Neural cell (in vitro differentiated cells): ENCODE results near the gene SH3PXD2A. TPM values are rescaled to one million over a fixed set of nuclear protein-coding genes. Genes with fewer than 3 reads are reported as not detected.

Source experiments
- H2AFZ ChIP-seq: fragments of 200-600, 300-800 bp; sonication (generic), shearing (Covaris generic); 2 replicates; pipeline ENCODE4 v1.6.0; 2014; ENCODE audit warnings: low read depth, mild to moderate bottlenecking, antibody characterized with exemption, low read length, moderate library complexity
- H3F3A ChIP-seq: fragments of 200-600 bp; shearing (Covaris generic); 2 replicates; pipeline ENCODE4 v1.6.1; 2016; ENCODE audit warnings: mild to moderate bottlenecking, moderate library complexity, mixed read lengths, antibody characterized with exemption, low read length; ENCODE audit not compliant: insufficient read depth, poor library complexity, severe bottlenecking
- H3K27ac ChIP-seq: fragments of 200-600, 300-800 bp; sonication (generic), shearing (Covaris generic); 2 replicates; pipeline ENCODE4 v1.5.1; 2014; ENCODE audit warnings: mild to moderate bottlenecking, low read length, moderate library complexity
- H3K27me3 ChIP-seq: fragments of 300-800, 200-600 bp; sonication (generic), shearing (Covaris generic); 2 replicates; pipeline ENCODE4 v1.6.0; 2014; ENCODE audit warnings: mild to moderate bottlenecking, low read depth, low read length, moderate library complexity; ENCODE audit not compliant: insufficient read depth
- H3K36me3 ChIP-seq: fragments of 300-800, 200-600 bp; sonication (generic), shearing (Covaris generic); 2 replicates; pipeline ENCODE4 v1.5.1; 2014; ENCODE audit warnings: mild to moderate bottlenecking, antibody characterized with exemption, low read length, moderate library complexity; ENCODE audit not compliant: insufficient read depth
- H3K4me2 ChIP-seq: fragments of 300-800, 200-600 bp; sonication (generic), shearing (Covaris generic); 2 replicates; pipeline ENCODE4 v1.6.0; 2014; ENCODE audit warnings: mild to moderate bottlenecking, low read length
- H3K4me3 ChIP-seq: fragments of 300-800, 200-600 bp; sonication (generic), shearing (Covaris generic); 2 replicates; pipeline ENCODE4 v1.5.1; 2014; ENCODE audit warnings: mild to moderate bottlenecking, low read length, moderate library complexity
- H3K79me2 ChIP-seq: fragments of 200-600 bp; shearing (Covaris generic); replicated peaks from 2 replicates; pipeline ENCODE4 v1.6.0; 2014; ENCODE audit warnings: mild to moderate bottlenecking, low read length, moderate library complexity; ENCODE audit not compliant: insufficient read depth
- H3K9ac ChIP-seq: fragments of 300-800, 200-600 bp; sonication (generic), shearing (Covaris generic); 2 replicates; pipeline ENCODE4 v1.6.1; 2016; ENCODE audit warnings: mild to moderate bottlenecking, low read length, mixed read lengths
- H3K9me2 ChIP-seq: fragments of 200-600 bp; shearing (Covaris generic); 2 replicates; pipeline ENCODE4 v1.6.1; 2016; ENCODE audit warnings: mild to moderate bottlenecking, low read length, mixed read lengths; ENCODE audit not compliant: insufficient read depth
- H3K9me3 ChIP-seq: fragments of 200-600, 300-800 bp; sonication (generic), shearing (Covaris generic); 2 replicates; pipeline ENCODE4 v1.6.1; 2016; ENCODE audit warnings: mild to moderate bottlenecking, mixed run types, low read length, moderate library complexity, mixed read lengths
- H4K20me1 ChIP-seq: fragments of 200-600 bp; shearing (Covaris generic); 2 replicates; pipeline ENCODE4 v1.6.1; 2016; ENCODE audit warnings: mild to moderate bottlenecking, mixed run types; ENCODE audit not compliant: insufficient read depth
- EP300 ChIP-seq: fragments of 450-650 bp; conservative IDR thresholded peaks from 2 replicates; pipeline ENCODE4 v1.6.1; 2014; ENCODE audit warnings: antibody characterized with exemption, mild to moderate bottlenecking, moderate library complexity; ENCODE audit not compliant: poor library complexity, severe bottlenecking
- EZH2 ChIP-seq: fragments of 200-600, 300-800 bp; shearing (Covaris generic), sonication (generic); IDR thresholded peaks from 2 replicates; pipeline ENCODE4 v1.6.1; 2014; ENCODE audit warnings: antibody characterized with exemption, low read length, borderline replicate concordance, mild to moderate bottlenecking; ENCODE audit not compliant: insufficient read depth, poor library complexity, severe bottlenecking
- MXI1 ChIP-seq: fragments of 450-650 bp; conservative IDR thresholded peaks from 2 replicates; pipeline ENCODE4 v1.6.1; 2014; ENCODE audit warnings: antibody characterized with exemption, mild to moderate bottlenecking; ENCODE audit not compliant: poor library complexity, severe bottlenecking
- POLR2AphosphoS5 ChIP-seq: IDR thresholded peaks from 2 replicates; pipeline ENCODE4 v1.6.1; 2012
- RAD21 ChIP-seq: fragments of 450-650 bp; conservative IDR thresholded peaks from 2 replicates; pipeline ENCODE4 v1.6.1; 2014; ENCODE audit warnings: antibody characterized with exemption, mild to moderate bottlenecking, moderate library complexity
- SMC3 ChIP-seq: fragments of 450-650 bp; conservative IDR thresholded peaks from 2 replicates; pipeline ENCODE4 v1.6.1; 2014; ENCODE audit warnings: antibody characterized with exemption, mild to moderate bottlenecking, moderate library complexity; ENCODE audit not compliant: poor library complexity
- TAF1 ChIP-seq: IDR thresholded peaks from 2 replicates; pipeline ENCODE4 v1.6.1; 2012; ENCODE audit warnings: low read depth
- polyA plus RNA-seq: library from polyadenylated mRNA; depleted of rRNA; stranded (reverse); fragments of >200 nt; gene quantifications from 2 replicates; pipeline ENCODE4 v1.2.3, GENCODE V29; 2014
- TF ChIP-seq, protein P1 (sequence below): fragments of 450-650 bp; IDR thresholded peaks from 2 replicates; pipeline ENCODE4 v1.5.1; 2014; ENCODE audit warnings: antibody characterized with exemption, mild to moderate bottlenecking, moderate library complexity; ENCODE audit not compliant: poor library complexity, severe bottlenecking
- TF ChIP-seq, protein P2 (sequence below): IDR thresholded peaks from 2 replicates; pipeline ENCODE4 v1.6.1; 2012; ENCODE audit warnings: borderline replicate concordance

The SH3PXD2A gene
- polyA plus RNA-seq, 1 donor from 2014 or later: 5.2 TPM

DNA sequence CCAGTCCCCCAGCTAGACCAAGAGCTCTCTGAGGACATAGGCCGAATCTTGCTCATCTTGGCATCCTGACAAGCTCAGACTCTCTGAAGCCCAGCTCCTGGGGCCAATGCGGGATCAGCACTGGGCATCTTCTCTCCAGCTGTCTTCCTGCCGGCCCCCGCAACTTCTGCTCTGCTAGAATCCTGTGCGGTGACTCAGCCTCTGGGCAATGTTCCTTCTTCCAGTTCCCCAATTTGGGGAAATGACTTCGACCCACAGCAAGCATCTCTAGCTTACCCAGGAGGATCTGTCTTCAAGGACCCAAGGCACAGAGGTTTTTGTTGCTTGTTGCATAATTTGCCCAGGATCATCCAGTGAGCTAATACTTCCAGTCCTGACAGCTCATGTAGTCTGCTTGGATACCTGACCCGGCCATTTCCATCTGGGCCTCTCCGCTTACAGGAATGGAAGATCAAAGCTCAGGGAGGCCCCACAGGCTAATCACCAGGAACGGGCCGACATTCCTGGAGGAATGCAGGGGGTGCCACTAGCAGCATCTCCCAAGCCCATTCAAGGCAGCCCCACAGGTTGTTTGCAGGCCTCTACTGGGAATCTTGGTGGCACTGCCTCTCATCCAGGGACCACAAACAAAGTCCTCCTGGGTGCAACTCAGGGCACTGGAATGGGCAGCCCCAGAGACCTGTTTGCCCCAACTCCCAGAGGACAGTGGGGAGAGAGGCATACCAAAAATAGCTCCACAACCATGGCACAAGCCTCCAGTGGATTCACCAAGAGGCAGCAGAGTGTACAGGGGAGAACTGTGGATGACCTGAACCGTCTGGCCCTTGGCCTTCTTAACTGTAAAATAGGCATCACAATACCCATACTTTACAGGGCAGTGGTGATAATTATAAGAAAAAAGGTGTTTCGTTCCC is 210.0 kb downstream of the SH3PXD2A start:
- Histone ChIP-seq H3K27ac (no peak overlapping the region), H3F3A (no peaks in the 10 kb centered on the region), H3K4me2 (no peak overlapping the region), H3K9me3 (no peaks in the 10 kb centered on the region), H3K27me3 (no peaks in the 10 kb centered on the region), H3K36me3 (no peaks in the 10 kb centered on the region), H3K4me3 (no peak overlapping the region), H4K20me1 (no peaks in the 10 kb centered on the region), H2AFZ (no peak overlapping the region), H3K9ac (no peak overlapping the region), H3K79me2 (no peaks in the 10 kb centered on the region), H3K9me2 (no peaks in the 10 kb centered on the region)
- no peak for TF ChIP-seq EZH2
- no peak for TF ChIP-seq SMC3
- no peak for TF ChIP-seq TAF1
- TF ChIP-seq, protein P1, sequence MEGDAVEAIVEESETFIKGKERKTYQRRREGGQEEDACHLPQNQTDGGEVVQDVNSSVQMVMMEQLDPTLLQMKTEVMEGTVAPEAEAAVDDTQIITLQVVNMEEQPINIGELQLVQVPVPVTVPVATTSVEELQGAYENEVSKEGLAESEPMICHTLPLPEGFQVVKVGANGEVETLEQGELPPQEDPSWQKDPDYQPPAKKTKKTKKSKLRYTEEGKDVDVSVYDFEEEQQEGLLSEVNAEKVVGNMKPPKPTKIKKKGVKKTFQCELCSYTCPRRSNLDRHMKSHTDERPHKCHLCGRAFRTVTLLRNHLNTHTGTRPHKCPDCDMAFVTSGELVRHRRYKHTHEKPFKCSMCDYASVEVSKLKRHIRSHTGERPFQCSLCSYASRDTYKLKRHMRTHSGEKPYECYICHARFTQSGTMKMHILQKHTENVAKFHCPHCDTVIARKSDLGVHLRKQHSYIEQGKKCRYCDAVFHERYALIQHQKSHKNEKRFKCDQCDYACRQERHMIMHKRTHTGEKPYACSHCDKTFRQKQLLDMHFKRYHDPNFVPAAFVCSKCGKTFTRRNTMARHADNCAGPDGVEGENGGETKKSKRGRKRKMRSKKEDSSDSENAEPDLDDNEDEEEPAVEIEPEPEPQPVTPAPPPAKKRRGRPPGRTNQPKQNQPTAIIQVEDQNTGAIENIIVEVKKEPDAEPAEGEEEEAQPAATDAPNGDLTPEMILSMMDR: no peak
- no peak for TF ChIP-seq MXI1

- Histone ChIP-seq H3K9ac (no peak overlapping the region), H3K27me3 (no peaks in the 10 kb centered on the region), H3K9me3 (no peaks in the 10 kb centered on the region), H3K36me3 (no peaks in the 10 kb centered on the region), H3K79me2 (no peaks in the 10 kb centered on the region), H3K27ac (no peak overlapping the region), H4K20me1 (no peaks in the 10 kb centered on the region), H3F3A (no peaks in the 10 kb centered on the region), H2AFZ (no peak overlapping the region), H3K4me2 (no peak overlapping the region), H3K4me3 (no peak overlapping the region), H3K9me2 (no peaks in the 10 kb centered on the region)
- TF ChIP-seq, protein P1: no peak
- TF ChIP-seq, protein P2, sequence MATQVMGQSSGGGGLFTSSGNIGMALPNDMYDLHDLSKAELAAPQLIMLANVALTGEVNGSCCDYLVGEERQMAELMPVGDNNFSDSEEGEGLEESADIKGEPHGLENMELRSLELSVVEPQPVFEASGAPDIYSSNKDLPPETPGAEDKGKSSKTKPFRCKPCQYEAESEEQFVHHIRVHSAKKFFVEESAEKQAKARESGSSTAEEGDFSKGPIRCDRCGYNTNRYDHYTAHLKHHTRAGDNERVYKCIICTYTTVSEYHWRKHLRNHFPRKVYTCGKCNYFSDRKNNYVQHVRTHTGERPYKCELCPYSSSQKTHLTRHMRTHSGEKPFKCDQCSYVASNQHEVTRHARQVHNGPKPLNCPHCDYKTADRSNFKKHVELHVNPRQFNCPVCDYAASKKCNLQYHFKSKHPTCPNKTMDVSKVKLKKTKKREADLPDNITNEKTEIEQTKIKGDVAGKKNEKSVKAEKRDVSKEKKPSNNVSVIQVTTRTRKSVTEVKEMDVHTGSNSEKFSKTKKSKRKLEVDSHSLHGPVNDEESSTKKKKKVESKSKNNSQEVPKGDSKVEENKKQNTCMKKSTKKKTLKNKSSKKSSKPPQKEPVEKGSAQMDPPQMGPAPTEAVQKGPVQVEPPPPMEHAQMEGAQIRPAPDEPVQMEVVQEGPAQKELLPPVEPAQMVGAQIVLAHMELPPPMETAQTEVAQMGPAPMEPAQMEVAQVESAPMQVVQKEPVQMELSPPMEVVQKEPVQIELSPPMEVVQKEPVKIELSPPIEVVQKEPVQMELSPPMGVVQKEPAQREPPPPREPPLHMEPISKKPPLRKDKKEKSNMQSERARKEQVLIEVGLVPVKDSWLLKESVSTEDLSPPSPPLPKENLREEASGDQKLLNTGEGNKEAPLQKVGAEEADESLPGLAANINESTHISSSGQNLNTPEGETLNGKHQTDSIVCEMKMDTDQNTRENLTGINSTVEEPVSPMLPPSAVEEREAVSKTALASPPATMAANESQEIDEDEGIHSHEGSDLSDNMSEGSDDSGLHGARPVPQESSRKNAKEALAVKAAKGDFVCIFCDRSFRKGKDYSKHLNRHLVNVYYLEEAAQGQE: no peak
- no peak for TF ChIP-seq TAF1
- no peak for TF ChIP-seq POLR2AphosphoS5
- TF ChIP-seq EP300: no peak
- TF ChIP-seq SMC3: no peak
- no peak for TF ChIP-seq MXI1
- no peak for TF ChIP-seq EZH2
- no peak for TF ChIP-seq RAD21
These were observed 212.0 kb downstream of the SH3PXD2A start for GRCh38 chr10:103643381-103643780.
